Measurements from ENCODE around the gene RPL36AL. TPM values are rescaled to one million over a fixed set of nuclear protein-coding genes. Genes with fewer than 3 reads are reported as not detected.
"Not testable (repeated sequence)": the region's sequence is repeated elsewhere in the genome, so short reads cannot be mapped to it uniquely, and the experiment has no call there.

RPL36AL gene
- total RNA-seq (259 TPM), polyA plus RNA-seq (ENCODE audit: insufficient read depth in 1 of 8, insufficient read length in 8 of 8, low replicate concordance in 1 of 8) (100 to 1,000 TPM; 170 to 265 (median 189) TPM)
- long read RNA-seq, donor 1, transcript RPL36AL-201 (2 exons, 746 nt), result major isoform, 73 of 73 reads
- long read RNA-seq, donor 1, partial matches to known transcripts, result 0 of 73 reads
- long read RNA-seq, donor 1, other reads (novel, unspliced or antisense), result 0 of 73 reads
- long read RNA-seq, donor 2, transcript RPL36AL-201 (2 exons, 746 nt), result major isoform, 22 of 27 reads
- long read RNA-seq, donor 2, partial matches to known transcripts, result 5 of 27 reads
- long read RNA-seq, donor 2, other reads (novel, unspliced or antisense), result 0 of 27 reads
- long read RNA-seq, donor 3, transcript RPL36AL-201 (2 exons, 746 nt), result major isoform, 126 of 139 reads
- long read RNA-seq, donor 3, partial matches to known transcripts, result 13 of 139 reads
- long read RNA-seq, donor 3, other reads (novel, unspliced or antisense), result 0 of 139 reads
- long read RNA-seq, donor 4, transcript RPL36AL-201 (2 exons, 746 nt), result major isoform, 118 of 132 reads
- long read RNA-seq, donor 4, partial matches to known transcripts, result 14 of 132 reads
- long read RNA-seq, donor 4, other reads (novel, unspliced or antisense), result 0 of 132 reads
- long read RNA-seq, donor 5, transcript RPL36AL-201 (2 exons, 746 nt), result major isoform, 380 of 380 reads
- long read RNA-seq, donor 5, partial matches to known transcripts, result 0 of 380 reads
- long read RNA-seq, donor 5, other reads (novel, unspliced or antisense), result 0 of 380 reads
- long read RNA-seq, donor 6, transcript RPL36AL-201 (2 exons, 746 nt), result major isoform, 333 of 386 reads
- long read RNA-seq, donor 6, partial matches to known transcripts, result 53 of 386 reads
- long read RNA-seq, donor 6, other reads (novel, unspliced or antisense), result 0 of 386 reads
- long read RNA-seq, donor 7, transcript RPL36AL-201 (2 exons, 746 nt), result major isoform, 188 of 188 reads
- long read RNA-seq, donor 7, partial matches to known transcripts, result 0 of 188 reads
- long read RNA-seq, donor 7, other reads (novel, unspliced or antisense), result 0 of 188 reads
- long read RNA-seq, donor 8, transcript RPL36AL-201 (2 exons, 746 nt), result major isoform, 148 of 185 reads
- long read RNA-seq, donor 8, partial matches to known transcripts, result 37 of 185 reads
- long read RNA-seq, donor 8, other reads (novel, unspliced or antisense), result 0 of 185 reads
- long read RNA-seq, donor 9, transcript RPL36AL-201 (2 exons, 746 nt), result major isoform, 137 of 137 reads
- long read RNA-seq, donor 9, partial matches to known transcripts, result 0 of 137 reads
- long read RNA-seq, donor 9, other reads (novel, unspliced or antisense), result 0 of 137 reads
- long read RNA-seq, donor 10, transcript RPL36AL-201 (2 exons, 746 nt), result major isoform, 217 of 217 reads
- long read RNA-seq, donor 10, partial matches to known transcripts, result 0 of 217 reads
- long read RNA-seq, donor 10, other reads (novel, unspliced or antisense), result 0 of 217 reads
- long read RNA-seq, donor 11, transcript RPL36AL-201 (2 exons, 746 nt), result major isoform, 241 of 241 reads
- long read RNA-seq, donor 11, partial matches to known transcripts, result 0 of 241 reads
- long read RNA-seq, donor 11, other reads (novel, unspliced or antisense), result 0 of 241 reads

- H3K27me3 ChIP-seq (ENCODE audit: control insufficient read depth, insufficient read depth, low read length), result no peaks in the 10 kb centered on the region
- under 1% methylated on average over 85 of the region's 85 CpGs for WGBS (ENCODE audit: insufficient coverage)
- peaks cover 13% of the 10 kb centered on the region for H3K4me1 ChIP-seq (ENCODE audit: control insufficient read depth, insufficient read depth, low read length)
- peak within 1 kb of the TSS; percentile 74 for H3K4me3 ChIP-seq (ENCODE audit: low read length)
- peak within 1 kb of the TSS; percentile 99 for H3K27ac ChIP-seq (ENCODE audit: low read length)
- H3K9me3 ChIP-seq (replicated peaks; ENCODE audit: control insufficient read depth, low read depth, low read length), result no peaks in the 10 kb centered on the region
- peaks cover 26% of the 10 kb centered on the region for H3K36me3 ChIP-seq (ENCODE audit: control insufficient read depth, insufficient read depth, low read length)
- DNase-seq, result peak; percentile 100
These were observed at the start of gene RPL36AL, which contains the start of gene MGAT2 for GRCh38 chr14:49620182-49621113. Gene RPL36AL (minus strand): TSS chr14:49620626. CDS start chr14:49619104, 1,522 bp downstream. Gene MGAT2 (plus strand): TSS chr14:49620799. CDS start chr14:49621269, 470 bp downstream.

- Histone ChIP-seq H3K4me3 (ENCODE audit: low read length) (no peak overlapping the region), H3K27ac (ENCODE audit: low read length) (no peak overlapping the region), H3K27me3 (ENCODE audit: control insufficient read depth, insufficient read depth, low read length) (no peaks in the 10 kb centered on the region), H3K4me1 (ENCODE audit: control insufficient read depth, insufficient read depth, low read length) (no peaks in the 10 kb centered on the region), H3K36me3 (ENCODE audit: control insufficient read depth, insufficient read depth, low read length) (no peaks in the 10 kb centered on the region), H3K9me3 (replicated peaks; ENCODE audit: control insufficient read depth, low read depth, low read length) (no peaks in the 10 kb centered on the region)
- no peak for DNase-seq
- no CpG with 5 or more reads among the region's 2 CpGs for WGBS (ENCODE audit: insufficient coverage)
These were observed 39.4 kb upstream of the RPL36AL start for GRCh38 chr14:49659526-49660455.

GRCh38 chr14:49657500-49657899 is 37.1 kb upstream of the RPL36AL start:
- not testable (repeated sequence) for H3K27ac ChIP-seq (ENCODE audit: low read length); H3K4me1 ChIP-seq (ENCODE audit: control insufficient read depth, insufficient read depth, low read length); H3K4me3 ChIP-seq (ENCODE audit: low read length); DNase-seq; H3K36me3 ChIP-seq (ENCODE audit: control insufficient read depth, insufficient read depth, low read length); H3K9me3 ChIP-seq (replicated peaks; ENCODE audit: control insufficient read depth, low read depth, low read length); H3K27me3 ChIP-seq (ENCODE audit: control insufficient read depth, insufficient read depth, low read length)
- WGBS (ENCODE audit: insufficient coverage), result 100% methylated on average over 2 of the region's 6 CpGs

GRCh38 chr14:49654511-49654910 is 34.1 kb upstream of the RPL36AL start:
- H3K27me3 ChIP-seq (ENCODE audit: control insufficient read depth, insufficient read depth, low read length), result no peaks in the 10 kb centered on the region
- no peak for DNase-seq
- H3K4me1 ChIP-seq (ENCODE audit: control insufficient read depth, insufficient read depth, low read length), result no peaks in the 10 kb centered on the region
- no peaks in the 10 kb centered on the region for H3K9me3 ChIP-seq (replicated peaks; ENCODE audit: control insufficient read depth, low read depth, low read length)
- H3K36me3 ChIP-seq (ENCODE audit: control insufficient read depth, insufficient read depth, low read length), result peaks cover 10% of the 10 kb centered on the region
- H3K4me3 ChIP-seq (ENCODE audit: low read length), result no peak overlapping the region
- H3K27ac ChIP-seq (ENCODE audit: low read length), result no peak overlapping the region
- no CpG with 5 or more reads among the region's 3 CpGs for WGBS (ENCODE audit: insufficient coverage)

GRCh38 chr14:49653508-49653907 is 33.1 kb upstream of the RPL36AL start:
- no CpG with 5 or more reads among the region's 6 CpGs for WGBS (ENCODE audit: insufficient coverage)
- no peak overlapping the region for H3K27ac ChIP-seq (ENCODE audit: low read length)

GRCh38 chr14:49642163-49642562 is 21.7 kb upstream of the RPL36AL start:
- Histone ChIP-seq H3K27me3 (ENCODE audit: control insufficient read depth, insufficient read depth, low read length) (no peaks in the 10 kb centered on the region), H3K4me1 (ENCODE audit: control insufficient read depth, insufficient read depth, low read length) (no peaks in the 10 kb centered on the region), H3K9me3 (replicated peaks; ENCODE audit: control insufficient read depth, low read depth, low read length) (no peaks in the 10 kb centered on the region), H3K27ac (ENCODE audit: low read length) (no peak overlapping the region), H3K36me3 (ENCODE audit: control insufficient read depth, insufficient read depth, low read length) (peaks cover 19% of the 10 kb centered on the region), H3K4me3 (ENCODE audit: low read length) (no peak overlapping the region)
- no peak for DNase-seq

More at GRCh38 chr14:49653508-49653907, 33.1 kb upstream of the RPL36AL start:
- Histone ChIP-seq H3K4me1 (ENCODE audit: control insufficient read depth, insufficient read depth, low read length) (no peaks in the 10 kb centered on the region), H3K36me3 (ENCODE audit: control insufficient read depth, insufficient read depth, low read length) (peaks cover 10% of the 10 kb centered on the region), H3K4me3 (ENCODE audit: low read length) (no peak overlapping the region), H3K9me3 (replicated peaks; ENCODE audit: control insufficient read depth, low read depth, low read length) (no peaks in the 10 kb centered on the region), H3K27me3 (ENCODE audit: control insufficient read depth, insufficient read depth, low read length) (no peaks in the 10 kb centered on the region)
- no peak for DNase-seq

- no peaks in the 10 kb centered on the region for H3K9me3 ChIP-seq (replicated peaks; ENCODE audit: control insufficient read depth, low read depth, low read length)
- WGBS (ENCODE audit: insufficient coverage), result 67% methylated on average over 6 of the region's 8 CpGs
- H3K27ac ChIP-seq (ENCODE audit: low read length), result no peak overlapping the region
- no peak overlapping the region for H3K4me3 ChIP-seq (ENCODE audit: low read length)
- no peak for DNase-seq
- H3K27me3 ChIP-seq (ENCODE audit: control insufficient read depth, insufficient read depth, low read length), result no peaks in the 10 kb centered on the region
- peaks cover 18% of the 10 kb centered on the region for H3K36me3 ChIP-seq (ENCODE audit: control insufficient read depth, insufficient read depth, low read length)
- no peaks in the 10 kb centered on the region for H3K4me1 ChIP-seq (ENCODE audit: control insufficient read depth, insufficient read depth, low read length)
These were observed 21.3 kb upstream of the RPL36AL start for GRCh38 chr14:49641697-49642129.

Data from muscle of leg (tissue), 16 donors.